Mesodermal cell (in vitro differentiated cells): ENCODE results near the gene SSTR5.

Experiments
- H3K27ac ChIP-seq: 2 replicates; pipeline ENCODE4 v1.7.0; 2013; ENCODE audit warnings: mild to moderate bottlenecking, low read depth, low read length, moderate library complexity; ENCODE audit not compliant: severe bottlenecking
- H3K36me3 ChIP-seq: 2 replicates; pipeline ENCODE4 v1.7.1; 2013; ENCODE audit warnings: mild to moderate bottlenecking, low read length, moderate library complexity; ENCODE audit not compliant: control insufficient read depth, insufficient read depth
- H3K4me1 ChIP-seq: one replicate; pipeline ENCODE4 v1.7.1; 2013; ENCODE audit warnings: mild to moderate bottlenecking, low read length; ENCODE audit not compliant: insufficient read depth, control insufficient read depth, poor library complexity, severe bottlenecking
- H3K4me3 ChIP-seq: 2 replicates; pipeline ENCODE4 v1.7.0; 2013; ENCODE audit warnings: low read length, control low read depth, mild to moderate bottlenecking; ENCODE audit not compliant: insufficient read depth, poor library complexity, severe bottlenecking; ENCODE audit errors: extremely low read depth
- H3K9me3 ChIP-seq: 2 replicates; pipeline ENCODE4 v1.7.1; 2013; ENCODE audit warnings: mild to moderate bottlenecking, low read length, moderate library complexity; ENCODE audit not compliant: control insufficient read depth
- WGBS, 2 experiments: methylation state at CpG; one replicate each; pipeline ENCODE4 v1.1.5; 2013; ENCODE audit warnings: missing lambda C conversion rate in 2 of 2; ENCODE audit not compliant: insufficient coverage in 2 of 2; 5-methylcytosine and 5-hydroxymethylcytosine counted together

The SSTR5 gene

DNA sequence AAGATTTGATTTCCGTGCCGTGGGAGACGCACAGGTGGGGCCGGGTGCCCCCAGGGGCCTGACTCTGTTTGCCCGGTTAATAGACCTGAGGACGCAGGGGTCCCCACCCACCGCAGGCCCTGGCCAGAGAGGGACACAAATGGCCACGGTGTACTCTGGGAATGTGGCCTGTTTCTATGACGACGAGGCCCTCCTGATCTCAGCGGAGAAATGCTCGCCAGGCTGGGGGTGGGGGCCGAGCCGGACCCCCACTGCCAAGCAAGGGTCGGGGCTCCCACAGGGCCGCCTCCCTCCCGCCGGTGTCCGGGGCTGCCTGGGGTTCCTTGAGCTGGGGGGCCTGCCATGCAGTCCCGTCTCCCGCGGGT lies 48.0 kb downstream of the SSTR5 start:
- H3K36me3 ChIP-seq, result no peaks in the 10 kb centered on the region
- H3K4me1 ChIP-seq, result peaks cover 4% of the 10 kb centered on the region
- no peaks in the 10 kb centered on the region for H3K9me3 ChIP-seq
- no peak overlapping the region for H3K4me3 ChIP-seq
- no peak overlapping the region for H3K27ac ChIP-seq
- 89 to 91% methylated on average over 21 to 22 of the region's 22 CpGs for WGBS, 2 experiments

DNA sequence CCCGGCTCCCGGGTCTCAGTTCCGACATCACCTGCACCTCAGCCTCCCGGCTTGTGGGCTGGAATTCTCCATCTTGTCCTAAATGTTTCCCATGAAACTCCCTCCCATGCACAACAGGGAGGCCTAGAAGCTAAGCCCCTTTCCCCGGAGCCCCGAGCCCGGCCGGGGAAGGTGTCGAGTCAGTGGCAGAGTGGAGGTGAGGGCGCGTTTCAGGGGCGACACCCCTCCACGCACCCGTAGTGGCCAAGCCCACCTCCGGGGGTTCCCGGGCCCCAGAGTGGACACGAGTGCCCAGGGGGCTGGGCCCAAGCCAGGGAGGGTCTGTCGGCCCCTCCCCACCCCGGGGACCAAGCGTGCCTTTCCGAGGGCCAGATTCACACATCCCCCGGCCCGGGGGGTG lies 48.5 kb downstream of the SSTR5 start:
- H3K4me3 ChIP-seq, result no peak overlapping the region
- 91 to 92% methylated on average over 16 to 23 of the region's 23 CpGs for WGBS, 2 experiments
- no peak overlapping the region for H3K27ac ChIP-seq
- H3K4me1 ChIP-seq, result peaks cover 4% of the 10 kb centered on the region
- H3K9me3 ChIP-seq, result no peaks in the 10 kb centered on the region
- H3K36me3 ChIP-seq, result no peaks in the 10 kb centered on the region

DNA sequence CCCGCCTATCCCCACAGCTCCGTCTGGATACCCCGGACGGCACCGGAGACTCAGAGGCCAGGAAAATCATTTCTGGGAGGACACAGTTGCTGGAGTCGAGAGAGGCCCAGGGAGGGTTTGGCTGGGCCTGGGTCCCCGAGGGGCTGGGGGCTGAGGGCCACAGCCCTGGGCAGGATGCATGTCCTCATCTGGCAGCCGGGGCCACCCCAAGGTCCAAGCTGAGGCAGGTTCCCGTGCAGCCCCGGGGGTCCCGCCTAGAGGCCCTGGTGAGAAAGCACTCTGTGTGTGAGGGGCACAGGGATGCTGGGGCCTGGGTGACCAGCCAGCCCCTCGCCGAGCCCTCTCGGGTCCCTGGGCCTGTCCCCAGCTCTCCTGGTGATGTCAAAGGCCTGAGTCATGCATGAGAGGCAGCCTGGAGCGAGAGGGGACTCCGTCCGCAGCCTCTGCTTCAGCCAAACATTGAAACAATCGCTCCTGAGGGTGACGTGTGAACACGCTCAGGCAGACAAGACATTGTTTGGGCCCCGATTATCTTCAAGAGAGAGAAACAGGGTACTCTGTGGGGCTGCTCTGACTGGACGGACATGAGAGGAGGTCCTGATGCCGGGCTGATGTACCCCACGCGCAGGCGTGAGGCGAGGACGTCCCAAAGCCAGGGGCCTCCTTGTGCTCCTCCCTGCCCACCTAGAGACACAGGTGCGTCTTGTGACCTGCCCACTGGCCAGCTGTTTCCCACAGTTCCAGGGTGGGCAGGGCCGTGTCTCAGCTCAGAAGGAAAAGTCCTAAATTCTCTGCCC lies 49.3 kb downstream of the SSTR5 start:
- no peak overlapping the region for H3K4me3 ChIP-seq
- 88 to 90% methylated on average over 28 to 30 of the region's 30 CpGs for WGBS, 2 experiments
- peaks cover 4% of the 10 kb centered on the region for H3K4me1 ChIP-seq
- H3K9me3 ChIP-seq, result no peaks in the 10 kb centered on the region
- H3K36me3 ChIP-seq, result no peaks in the 10 kb centered on the region
- H3K27ac ChIP-seq, result peak overlapping the region; percentile 10

DNA sequence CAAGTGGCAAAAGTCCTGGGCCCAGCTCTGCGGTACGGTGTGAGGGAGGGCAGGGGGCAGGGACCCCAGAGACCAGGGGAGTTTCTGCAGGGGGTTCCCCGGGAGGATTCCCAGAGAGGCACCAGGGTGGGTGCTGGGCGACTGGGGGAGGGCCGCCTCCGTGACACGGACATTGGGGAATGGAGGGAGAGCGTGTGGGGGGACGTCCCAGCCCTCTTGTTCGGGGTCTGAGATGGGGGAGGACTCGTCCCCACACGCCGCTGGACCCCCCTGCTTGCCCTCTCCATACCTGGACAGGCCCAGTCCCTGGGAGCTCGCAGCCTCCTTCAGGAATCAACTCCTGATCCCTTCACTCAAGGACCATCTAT lies 49.8 kb downstream of the SSTR5 start:
- H3K9me3 ChIP-seq, result no peaks in the 10 kb centered on the region
- 89 to 90% methylated on average over 7 to 11 of the region's 14 CpGs for whole genome bisulfite sequencing, 2 experiments
- no peak overlapping the region for H3K27ac ChIP-seq
- no peak overlapping the region for H3K4me3 ChIP-seq
- H3K36me3 ChIP-seq, result no peaks in the 10 kb centered on the region
- H3K4me1 ChIP-seq, result peaks cover 4% of the 10 kb centered on the region

DNA sequence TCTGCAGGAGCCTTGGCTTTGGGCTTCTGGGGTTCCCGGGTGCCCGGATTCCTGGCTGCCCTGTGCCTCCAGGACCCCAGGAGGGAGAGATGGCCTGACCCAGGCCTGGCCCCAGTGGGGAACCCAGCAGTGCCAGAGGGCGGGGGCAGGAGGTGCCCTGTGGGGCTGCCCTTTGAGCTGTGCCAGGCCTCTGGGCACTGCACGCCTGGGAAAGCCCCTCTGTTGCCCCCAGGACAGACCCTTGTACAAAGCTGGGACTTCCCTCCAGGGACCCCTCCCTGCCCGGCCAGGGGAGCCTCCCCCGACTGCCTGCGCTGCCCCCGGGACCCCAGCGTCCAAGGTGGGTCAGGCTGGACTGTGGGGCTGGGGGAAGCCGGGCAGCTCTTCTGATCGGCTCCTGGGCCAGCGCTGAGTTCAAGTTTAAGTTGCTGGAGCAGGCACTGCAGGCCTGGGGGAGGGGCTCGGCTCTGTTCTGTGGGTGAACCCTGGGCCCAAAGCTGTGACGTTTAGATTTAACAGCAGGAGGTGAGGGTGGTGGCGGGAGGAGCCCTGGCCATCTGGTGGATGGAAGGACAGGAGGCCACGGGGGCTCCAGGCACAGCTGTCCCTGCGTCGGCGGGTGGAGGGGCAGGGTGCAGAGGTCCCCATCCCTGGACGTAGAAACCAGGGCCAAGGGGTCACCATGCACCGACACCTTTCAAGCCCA lies 51.1 kb downstream of the SSTR5 start:
- Histone ChIP-seq H3K4me1 (peaks cover 4% of the 10 kb centered on the region), H3K9me3 (no peaks in the 10 kb centered on the region), H3K4me3 (no peak overlapping the region), H3K27ac (no peak overlapping the region), H3K36me3 (no peaks in the 10 kb centered on the region)
- 87 to 89% methylated on average over 20 to 21 of the region's 21 CpGs for WGBS, 2 experiments

DNA sequence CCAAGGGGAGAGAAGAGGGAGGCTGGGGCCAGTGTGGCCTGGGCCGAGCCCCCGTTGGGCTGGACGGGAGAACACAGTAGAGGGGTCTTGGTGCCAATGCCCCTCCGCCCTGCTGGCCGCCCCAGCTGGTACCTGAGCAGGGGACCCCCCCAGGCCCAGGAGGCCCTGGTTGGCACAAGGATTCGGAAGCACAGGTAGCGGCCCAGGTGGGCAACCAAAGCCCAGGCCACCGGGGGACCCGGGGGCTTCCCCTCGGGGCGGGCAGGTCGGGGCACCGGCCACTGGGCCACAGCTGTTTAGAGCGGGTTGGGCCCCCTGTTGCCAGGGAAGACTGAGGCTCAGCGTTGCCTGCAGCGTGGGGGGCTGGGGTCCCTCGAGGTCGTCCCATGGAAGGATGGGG lies 51.7 kb downstream of the SSTR5 start:
- 92 to 95% methylated on average over 13 to 17 of the region's 18 CpGs for WGBS, 2 experiments
- Histone ChIP-seq H3K4me3 (no peak overlapping the region), H3K36me3 (no peaks in the 10 kb centered on the region), H3K4me1 (peaks cover 5% of the 10 kb centered on the region), H3K9me3 (no peaks in the 10 kb centered on the region), H3K27ac (no peak overlapping the region)

DNA sequence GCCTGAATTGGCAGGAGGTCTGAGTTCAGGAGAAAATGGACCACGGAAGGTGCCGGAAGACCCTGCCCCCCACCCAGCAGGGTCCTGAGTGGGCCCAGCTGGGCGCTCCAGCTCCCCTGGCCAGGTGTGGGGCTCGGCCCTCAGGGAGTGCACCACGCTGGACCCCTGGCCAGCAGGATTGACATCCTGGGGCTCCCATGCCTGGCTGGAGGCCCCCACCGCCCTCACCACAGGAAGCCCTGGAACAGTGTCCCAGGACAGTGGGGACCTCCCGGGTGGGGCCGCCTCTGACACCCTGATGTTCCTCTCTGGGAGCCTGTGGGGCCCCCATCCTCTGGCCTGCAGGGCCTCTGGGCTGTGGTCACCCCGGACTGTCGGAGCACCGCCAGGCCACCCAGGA lies 52.2 kb downstream of the SSTR5 start:
- H3K4me1 ChIP-seq, result peaks cover 7% of the 10 kb centered on the region
- no peaks in the 10 kb centered on the region for H3K36me3 ChIP-seq
- no peak overlapping the region for H3K4me3 ChIP-seq
- H3K27ac ChIP-seq, result no peak overlapping the region
- no peaks in the 10 kb centered on the region for H3K9me3 ChIP-seq
- WGBS, 2 experiments, result 90 to 92% methylated on average over 9 of the region's 11 CpGs

DNA sequence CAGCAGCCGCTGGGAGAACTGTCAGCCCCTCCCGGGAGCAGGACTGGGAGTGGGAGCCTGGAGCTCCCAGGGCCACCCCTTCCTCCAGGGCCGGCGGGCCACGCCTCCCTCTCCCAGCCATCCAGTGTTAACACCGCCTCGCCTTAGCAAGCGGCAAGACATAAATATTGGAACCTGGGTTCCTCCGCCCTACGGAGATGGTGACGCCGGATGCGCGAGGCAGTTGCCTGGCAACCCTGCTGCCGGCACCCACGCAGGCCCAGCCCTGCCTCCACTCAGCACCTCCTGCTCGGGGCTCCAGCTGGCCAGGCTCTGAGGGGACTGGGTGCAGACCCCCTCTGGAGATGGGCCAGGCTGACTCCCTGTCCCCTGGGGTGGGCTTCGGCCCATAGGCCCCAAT lies 52.9 kb downstream of the SSTR5 start:
- no peaks in the 10 kb centered on the region for H3K9me3 ChIP-seq
- no peak overlapping the region for H3K27ac ChIP-seq
- 82 to 89% methylated on average over 16 to 17 of the region's 18 CpGs for WGBS, 2 experiments
- H3K4me3 ChIP-seq, result no peak overlapping the region
- H3K4me1 ChIP-seq, result peaks cover 7% of the 10 kb centered on the region
- no peaks in the 10 kb centered on the region for H3K36me3 ChIP-seq

DNA sequence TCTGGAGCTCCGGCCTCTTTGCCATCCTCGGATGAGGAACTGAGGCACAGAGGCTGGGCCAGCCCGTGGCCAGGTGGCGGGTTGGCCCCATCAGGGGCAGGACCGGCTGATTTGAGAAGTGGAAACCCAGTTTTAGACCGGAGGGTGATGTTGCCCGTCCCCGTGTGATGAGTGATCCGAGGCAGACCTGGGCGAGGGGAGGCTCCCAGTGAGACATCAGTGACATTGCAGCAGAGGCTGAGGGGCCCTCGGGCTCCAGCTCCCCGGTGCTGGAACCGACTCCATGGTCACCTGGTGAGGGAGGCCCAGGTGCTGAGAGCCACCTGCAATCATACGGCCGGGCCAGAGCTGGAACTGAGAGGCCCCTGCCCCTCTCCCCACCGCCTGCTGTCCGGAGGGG lies 53.5 kb downstream of the SSTR5 start:
- WGBS, 2 experiments, result 90 to 92% methylated on average over 17 of the region's 17 CpGs
- Histone ChIP-seq H3K36me3 (no peaks in the 10 kb centered on the region), H3K4me3 (no peak overlapping the region), H3K27ac (no peak overlapping the region), H3K4me1 (peaks cover 7% of the 10 kb centered on the region), H3K9me3 (no peaks in the 10 kb centered on the region)

DNA sequence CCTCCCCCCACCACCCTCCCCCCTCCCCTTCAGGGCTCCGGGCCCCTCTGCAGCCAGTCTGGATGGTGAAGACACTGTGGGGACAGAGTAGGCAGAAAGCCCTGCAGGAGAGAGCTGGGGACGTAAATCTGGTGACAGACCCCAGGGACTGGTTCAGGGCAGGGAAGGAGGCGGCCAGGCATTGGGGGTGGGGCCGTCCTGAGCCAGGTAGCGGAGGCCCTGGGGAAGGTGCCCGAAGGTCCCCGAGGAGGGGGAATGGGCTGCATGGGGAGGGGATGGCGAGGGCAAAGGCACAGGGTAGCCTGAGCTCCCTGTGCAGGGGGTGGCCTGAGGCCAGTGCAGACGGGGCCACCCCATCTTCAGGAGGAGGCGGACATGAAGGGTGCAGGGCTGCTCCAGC lies 54.0 kb downstream of the SSTR5 start:
- Histone ChIP-seq H3K27ac (no peak overlapping the region), H3K4me1 (peaks cover 7% of the 10 kb centered on the region), H3K4me3 (no peak overlapping the region), H3K36me3 (no peaks in the 10 kb centered on the region), H3K9me3 (no peaks in the 10 kb centered on the region)
- WGBS, 2 experiments, result 75 to 78% methylated on average over 7 to 9 of the region's 10 CpGs

DNA sequence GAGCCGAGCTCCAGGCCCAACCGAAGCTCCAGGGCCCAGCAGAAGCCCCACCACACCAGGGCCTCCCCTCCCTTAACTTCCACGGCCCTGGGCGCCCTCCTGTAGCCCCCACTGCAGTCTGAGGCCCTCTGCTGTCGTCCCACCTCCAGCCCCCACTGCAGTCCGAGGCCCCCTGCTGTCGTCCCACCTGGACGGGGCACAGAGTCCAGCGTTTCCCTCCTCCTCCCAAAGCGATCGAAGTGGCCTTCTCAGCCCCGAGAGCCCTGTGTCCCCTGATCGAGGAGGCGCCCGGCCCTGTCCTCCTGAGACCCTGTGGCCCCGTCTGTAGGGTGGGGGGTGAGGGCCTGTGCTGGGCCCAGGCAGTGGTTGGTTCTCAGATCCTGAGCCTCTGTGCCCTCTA lies 54.6 kb downstream of the SSTR5 start:
- H3K9me3 ChIP-seq, result no peaks in the 10 kb centered on the region
- H3K4me1 ChIP-seq, result peaks cover 4% of the 10 kb centered on the region
- H3K4me3 ChIP-seq, result no peak overlapping the region
- no peaks in the 10 kb centered on the region for H3K36me3 ChIP-seq
- H3K27ac ChIP-seq, result no peak overlapping the region
- 84 to 88% methylated on average over 11 to 13 of the region's 16 CpGs for WGBS, 2 experiments
